A673 (cell line): ENCODE measurements around the gene CDC42BPB.
"Not testable (repeated sequence)": the region's sequence is repeated elsewhere in the genome, so short reads cannot be mapped to it uniquely, and the experiment has no call there.

ENCODE experiments used
- CTCF ChIP-seq: fragments of 300-800, 200-600 bp; sonication (generic); conservative IDR thresholded peaks from 2 replicates; pipeline ENCODE4 v1.5.1; 2017; ENCODE audit warnings: low read depth, mild to moderate bottlenecking, antibody characterized with exemption, low read length, moderate library complexity, mixed read lengths
- EZH2 ChIP-seq: fragments of 200-600 bp; sonication (generic); IDR thresholded peaks from 2 replicates; pipeline ENCODE4 v1.6.1; 2017; ENCODE audit warnings: borderline replicate concordance, low read depth, mild to moderate bottlenecking, mixed read lengths, antibody characterized with exemption, low read length; ENCODE audit not compliant: poor library complexity, severe bottlenecking

- not testable (repeated sequence) for TF ChIP-seq CTCF, EZH2
These were observed 31.2 kb downstream of the CDC42BPB start for GRCh38 chr14:103026196-103026595.
